HG03354 (cell line): ENCODE data around the gene MAP4K3.

Experiments used
- ATAC-seq: cut with Tn5 transposase; IDR thresholded peaks from one replicate; pipeline ENCODE4 v1.9.1; 2021; ENCODE audit warnings: mild to moderate bottlenecking; ENCODE audit not compliant: unreplicated experiment, poor library complexity, severe bottlenecking

MAP4K3 gene

DNA sequence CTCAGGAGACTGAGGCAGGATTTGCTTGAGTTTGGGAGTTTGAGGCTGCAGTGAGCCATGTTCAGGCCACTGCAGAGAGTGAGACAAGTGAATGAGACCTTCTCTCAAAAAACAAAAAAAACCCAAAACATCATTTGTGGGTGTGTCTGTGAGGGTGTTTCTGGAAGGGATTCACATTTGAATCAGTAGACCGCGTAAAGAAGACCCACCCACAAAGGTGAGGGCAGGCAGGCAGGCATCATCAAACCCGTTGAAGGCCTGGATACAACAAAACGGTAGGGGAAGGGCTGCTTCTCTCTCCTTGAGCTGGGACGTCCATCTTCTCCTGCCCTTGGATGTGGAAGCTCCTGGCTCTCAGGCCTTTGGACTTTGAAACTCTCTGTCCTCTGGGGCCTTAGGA is 218.7 kb downstream of the MAP4K3 start:
- ATAC-seq: no peak

DNA sequence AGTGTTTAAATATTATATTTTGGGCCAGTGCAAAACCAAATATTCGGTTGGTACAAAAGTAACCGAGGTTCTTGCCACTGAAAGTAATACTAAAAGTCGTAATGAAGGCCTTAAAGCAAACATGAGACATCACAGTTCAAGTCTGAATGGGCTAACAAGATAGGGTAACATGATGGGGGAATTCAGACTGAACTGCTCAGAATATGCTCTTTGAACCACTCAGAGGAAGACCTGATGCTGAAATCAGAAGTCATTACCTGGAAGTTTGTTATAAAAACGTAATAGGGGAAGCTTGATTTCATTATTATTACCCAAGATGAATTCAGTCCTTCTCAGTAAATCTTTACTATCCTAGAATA is 219.9 kb downstream of the MAP4K3 start:
- ATAC-seq: peak; percentile 46

DNA sequence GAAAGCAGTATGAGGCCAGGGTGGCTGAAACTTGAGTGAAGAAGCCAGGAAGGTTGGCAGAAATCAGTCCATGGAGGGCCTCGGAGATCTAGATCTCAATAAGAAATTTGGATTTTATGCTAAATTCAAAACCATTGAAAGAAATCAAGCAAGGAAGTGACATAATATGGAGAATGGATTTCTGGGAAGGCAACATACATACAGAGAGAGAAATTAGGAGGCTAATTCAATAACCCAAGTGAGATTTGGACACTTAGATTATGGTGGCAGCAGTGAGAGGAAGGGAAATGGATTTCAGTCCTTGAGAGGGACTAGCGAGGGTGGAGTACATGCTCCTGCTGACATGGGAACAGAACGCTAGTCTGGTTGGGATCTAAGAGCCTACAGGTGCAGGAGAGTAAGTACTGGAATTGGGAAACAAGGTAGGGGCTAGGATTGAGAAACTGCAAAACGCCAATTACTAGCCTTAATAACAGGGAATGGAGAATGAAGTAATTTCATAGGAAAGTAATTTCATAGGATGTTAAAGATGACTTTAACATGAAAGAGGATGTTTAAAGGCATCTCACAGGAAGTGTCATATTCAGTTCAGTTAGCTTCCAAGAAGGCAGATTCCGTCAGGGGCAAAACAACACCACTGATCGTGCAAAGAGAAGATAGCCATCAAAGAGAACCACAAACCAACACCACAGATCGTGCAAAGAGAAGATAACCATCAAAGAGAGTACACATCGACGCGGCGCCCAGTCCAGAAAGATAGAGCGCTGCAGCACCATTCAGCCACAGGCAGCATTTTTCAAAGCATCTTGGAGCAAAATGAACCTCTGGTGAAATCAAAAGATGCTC is 220.5 kb downstream of the MAP4K3 start:
- peak; percentile 68 for ATAC-seq

DNA sequence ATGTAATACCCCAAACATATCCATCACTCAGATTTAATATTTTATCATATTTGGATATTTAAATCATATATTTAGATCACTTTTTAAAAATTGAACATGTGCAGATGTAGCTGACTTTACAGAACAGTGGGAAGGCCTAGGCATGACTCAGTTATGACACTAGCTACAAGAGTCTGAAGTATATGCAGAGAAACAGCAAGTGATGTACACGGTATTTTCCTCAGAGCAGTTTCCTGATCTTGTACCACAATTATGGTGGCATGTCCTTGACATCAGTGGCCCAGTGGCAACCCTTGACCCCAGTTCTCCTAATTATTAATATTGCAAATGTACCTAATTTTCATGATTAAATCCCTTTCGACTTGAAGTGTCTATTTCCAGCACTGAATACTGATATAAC is 221.5 kb downstream of the MAP4K3 start:
- no peak for ATAC-seq

DNA sequence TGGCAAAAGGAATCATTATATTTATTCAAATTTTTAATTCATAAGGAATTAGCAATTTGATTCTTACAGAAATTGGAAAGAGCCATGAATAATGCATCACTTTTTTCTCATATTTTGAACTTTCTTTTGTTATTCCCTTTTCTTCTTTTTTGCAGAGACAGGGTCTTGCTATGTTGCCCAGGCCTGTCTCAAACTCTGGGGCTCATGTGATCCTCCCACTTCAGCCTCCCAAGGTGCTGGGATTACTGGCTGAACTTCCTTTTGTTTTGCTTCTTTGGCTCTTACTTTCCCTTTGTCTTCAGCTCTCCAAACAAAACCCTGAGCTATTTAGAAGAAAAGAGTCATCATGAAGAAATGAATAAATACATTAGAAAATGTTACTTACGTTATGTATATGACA is 224.1 kb downstream of the MAP4K3 start:
- ATAC-seq: no peak

DNA sequence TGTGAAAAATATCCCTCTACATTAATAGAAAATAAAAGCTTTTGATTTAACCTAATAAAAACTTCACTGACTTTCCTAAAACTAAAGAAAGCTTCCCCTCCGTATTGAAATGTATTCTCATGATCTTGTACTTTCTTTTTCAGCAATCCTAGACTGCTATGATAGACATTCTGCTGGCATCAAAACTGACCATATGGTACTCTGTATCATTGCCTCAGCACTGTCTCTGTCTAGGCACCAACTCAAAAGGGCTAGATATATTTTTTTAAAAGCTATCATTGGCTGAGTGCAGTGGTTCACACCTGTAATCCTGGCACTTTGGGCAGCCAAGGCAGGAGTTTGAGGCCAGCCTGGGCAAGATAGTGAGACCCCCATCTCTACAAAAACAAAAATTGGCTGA is 226.2 kb downstream of the MAP4K3 start:
- no peak for ATAC-seq

DNA sequence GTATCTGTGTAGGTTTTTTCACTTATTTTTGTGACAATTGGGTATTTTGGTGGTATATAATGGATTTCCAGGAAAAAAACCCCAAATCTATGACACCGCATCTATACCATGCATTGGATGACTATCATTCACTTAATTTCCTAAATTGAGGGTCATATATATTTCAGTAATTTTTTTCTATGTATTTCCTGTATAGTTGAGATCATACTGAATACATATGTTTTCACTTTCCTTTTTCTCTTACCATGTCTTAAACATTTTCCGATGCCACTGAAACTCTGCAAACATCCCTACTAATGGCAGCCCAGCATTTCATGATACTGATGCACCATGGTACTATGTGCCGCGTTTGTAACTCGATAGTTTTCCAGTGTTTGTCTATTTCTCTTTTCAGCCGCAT is 233.7 kb downstream of the MAP4K3 start:
- ATAC-seq: no peak

DNA sequence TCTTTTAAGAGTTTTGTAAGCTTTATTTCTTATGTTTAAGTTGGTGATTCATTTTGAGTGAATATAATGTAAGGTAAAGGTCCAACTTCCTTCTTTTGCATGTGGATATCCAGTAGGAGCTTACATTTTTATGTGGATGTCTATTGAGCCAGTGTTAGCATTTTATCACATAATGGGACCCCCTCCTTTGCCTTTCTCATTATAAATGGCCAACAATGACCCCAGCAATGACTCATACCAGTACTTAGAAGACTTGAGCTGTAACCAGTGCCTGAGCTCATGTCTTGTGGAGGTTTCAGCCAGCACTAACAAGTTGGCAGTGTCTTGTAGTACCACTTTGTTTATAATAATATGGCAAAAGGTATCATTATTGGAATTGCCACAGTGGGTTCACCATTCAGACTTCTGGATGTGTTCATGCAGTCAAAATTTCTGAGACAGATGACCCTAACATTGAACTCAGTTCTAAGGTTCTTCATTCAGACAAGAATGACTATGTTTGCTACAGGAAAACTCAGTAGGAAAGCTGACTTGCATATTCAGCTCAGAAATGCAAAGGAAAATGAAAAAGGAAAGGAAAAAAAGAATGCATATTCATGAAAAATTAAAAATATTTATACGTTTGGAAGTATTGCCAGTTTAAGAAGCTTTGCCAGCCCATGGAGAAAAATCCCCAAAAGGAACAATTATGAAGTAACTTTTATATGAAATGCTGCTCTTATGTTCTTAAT is 234.3 kb downstream of the MAP4K3 start:
- no peak for ATAC-seq
